ENCODE data around the gene KRTAP6-2. TPM values are rescaled to one million over a fixed set of nuclear protein-coding genes. Genes with fewer than 3 reads are reported as not detected.

Gene KRTAP6-2
- total and polyA plus RNA-seq, 2 of the 8 experiments (the other 6 are each of a cell fraction or from before 2014, with no cell fraction given) = not detected

- Histone ChIP-seq H3K4me3 (ENCODE audit: extremely low read depth in 1 of 4, insufficient read depth in 2 of 4, low read depth in 3 of 4, low read length in 4 of 4) (no peak within 1 kb of the TSS), H4K8ac (ENCODE audit: extremely low read depth, insufficient read depth, low read length) (no peak within 1 kb of the TSS), H3K23me2 (ENCODE audit: low read depth, low read length) (no peaks in the 10 kb centered on the region), H2BK15ac (ENCODE audit: low read length) (no peak within 1 kb of the TSS), H3K79me1 (ENCODE audit: low read depth, low read length) (no peaks in the 10 kb centered on the region), H3K23ac (ENCODE audit: insufficient read length) (no peak within 1 kb of the TSS), H2AK5ac (ENCODE audit: low read depth, low read length) (no peak within 1 kb of the TSS), H3K18ac (ENCODE audit: extremely low read depth, low read length) (no peak within 1 kb of the TSS), H2AFZ (ENCODE audit: low read length) (no peak within 1 kb of the TSS), H4K20me1 (replicated peaks in 1 of 2; ENCODE audit: control insufficient read depth in 1 of 2, insufficient read depth in 2 of 2, low read length in 2 of 2) (no peaks in the 10 kb centered on the region), H3K27ac (ENCODE audit: low read depth, low read length) (no peak within 1 kb of the TSS), H3K4me2 (ENCODE audit: insufficient read depth in 1 of 2, low read depth in 2 of 2, low read length in 2 of 2) (no peak within 1 kb of the TSS), H3K56ac (replicated peaks; ENCODE audit: insufficient read length, low read depth, low read length) (no peak within 1 kb of the TSS), H4K91ac (replicated peaks; ENCODE audit: insufficient read length, low read length) (no peak within 1 kb of the TSS), H3K14ac (ENCODE audit: insufficient read length) (no peak within 1 kb of the TSS), H3K36me3 (ENCODE audit: control insufficient read depth in 2 of 4, insufficient read depth in 4 of 4, low read length in 3 of 4) (no peaks in the 10 kb centered on the region), H3K9ac (replicated peaks in 1 of 4; ENCODE audit: extremely low read depth in 1 of 4, low read depth in 3 of 4, low read length in 3 of 4) (no peak within 1 kb of the TSS), H2BK120ac (replicated peaks; ENCODE audit: low read depth, low read length) (no peak within 1 kb of the TSS), H2BK20ac (ENCODE audit: low read length) (no peak within 1 kb of the TSS), H2BK5ac (ENCODE audit: low read depth, low read length) (no peak within 1 kb of the TSS), H3K9me3 (ENCODE audit: insufficient read depth in 2 of 2, low read depth in 1 of 2, low read length in 1 of 2) (no peaks in the 10 kb centered on the region), H2BK12ac (ENCODE audit: low read depth, low read length) (no peak within 1 kb of the TSS), H3K79me2 (ENCODE audit: control insufficient read depth in 1 of 2, insufficient read depth in 2 of 2, low read length in 2 of 2) (no peaks in the 10 kb centered on the region), H3K4ac (replicated peaks; ENCODE audit: insufficient read length, low read depth, low read length) (no peak within 1 kb of the TSS), H3K4me1 (replicated peaks in 1 of 4; ENCODE audit: control insufficient read depth in 3 of 4, insufficient read depth in 4 of 4, low read length in 3 of 4) (no peaks in the 10 kb centered on the region), H3K27me3 (replicated peaks in 1 of 4; ENCODE audit: control insufficient read depth in 3 of 4, extremely low read depth in 1 of 4, insufficient read depth in 3 of 4, low read length in 3 of 4) (no peaks in the 10 kb centered on the region), H4K5ac (ENCODE audit: insufficient read length, low read depth, low read length) (no peak within 1 kb of the TSS)
- no peak for FAIRE-seq
- TF ChIP-seq HDAC6 (IDR thresholded peaks at IDR 0.05; ENCODE audit: low read depth, low read length) = no peak
- CTCF ChIA-PET (ENCODE audit: partially characterized antibody) = interaction anchor here (0.7 kb wide), 1 partner anchor 655 kb away, joined by 3 read pairs; no protein-coding TSS in a partner anchor
- DNase-seq (ENCODE audit: low read depth in 1 of 2, low spot score in 2 of 2) = no peak
- 0% methylated on average over 1 of the region's 1 CpG; no CpG with 5 or more reads in 1 of the 2 experiments for WGBS, 2 experiments (ENCODE audit: extremely low coverage in 1 of 2, insufficient coverage in 1 of 2, insufficient read length in 1 of 2, insufficient replicate concordance in 2 of 2, low coverage in 1 of 2, low lambda C conversion rate in 2 of 2, missing lambda C conversion rate in 1 of 2)
- POLR2A ChIA-PET (ENCODE audit: partially characterized antibody) = no interaction called here
Observed at GRCh38 chr21:30600787-30601186, 2.1 kb upstream of the KRTAP6-2 start, which contains the start of gene KRTAP22-1. Gene KRTAP22-1 (plus strand): TSS chr21:30601087.
